WI38 (cell line): ENCODE results near the gene M1AP.

Experiments used
- H3K4me3 ChIP-seq: 2 replicates; pipeline ENCODE4 v1.5.1; 2011; ENCODE audit warnings: low read depth, mild to moderate bottlenecking, control low read depth, low read length
- TF ChIP-seq, protein P1 (sequence below): IDR thresholded peaks from 2 replicates; pipeline ENCODE4 v1.5.1; 2012; ENCODE audit warnings: low read depth, mild to moderate bottlenecking, control low read depth, low read length

M1AP gene

DNA sequence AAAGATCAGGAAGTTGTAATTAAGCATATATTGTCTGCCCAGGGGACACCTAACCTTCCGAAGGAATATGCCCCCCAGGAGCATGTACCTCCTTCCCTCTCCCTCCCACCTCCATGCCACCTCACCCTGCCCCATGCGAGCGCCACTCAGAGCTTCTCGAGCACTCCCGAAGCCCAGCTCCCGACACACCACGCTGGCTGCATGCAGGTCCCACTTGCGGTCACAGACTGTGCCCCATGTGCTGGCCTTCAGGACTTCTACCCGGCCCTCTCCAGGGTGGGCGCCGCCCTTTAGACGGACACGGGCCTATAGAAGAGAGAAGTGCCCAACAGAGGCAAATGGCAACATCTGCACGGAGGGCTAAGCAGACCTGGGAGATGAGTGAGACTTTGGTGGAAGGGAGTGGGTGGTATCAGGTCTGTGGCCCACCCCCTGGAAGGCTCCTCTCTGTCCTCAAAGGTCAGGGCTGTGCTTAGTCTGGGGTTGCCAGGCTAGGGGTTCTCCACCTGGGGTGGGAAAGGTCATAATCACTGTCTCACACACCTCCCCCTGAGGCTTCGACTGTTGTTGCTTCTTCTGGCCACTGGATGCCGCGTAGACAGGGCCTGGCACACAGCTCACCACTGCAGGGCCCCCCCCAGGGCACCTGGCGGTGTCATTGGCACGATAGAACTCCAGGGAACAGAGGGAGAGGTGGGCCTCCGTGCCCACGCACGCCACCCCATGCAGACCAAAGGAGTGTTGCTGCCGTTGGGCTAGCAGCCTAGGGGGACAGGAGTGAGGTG, 111.8 kb downstream of the M1AP start:
- TF ChIP-seq, protein P1, sequence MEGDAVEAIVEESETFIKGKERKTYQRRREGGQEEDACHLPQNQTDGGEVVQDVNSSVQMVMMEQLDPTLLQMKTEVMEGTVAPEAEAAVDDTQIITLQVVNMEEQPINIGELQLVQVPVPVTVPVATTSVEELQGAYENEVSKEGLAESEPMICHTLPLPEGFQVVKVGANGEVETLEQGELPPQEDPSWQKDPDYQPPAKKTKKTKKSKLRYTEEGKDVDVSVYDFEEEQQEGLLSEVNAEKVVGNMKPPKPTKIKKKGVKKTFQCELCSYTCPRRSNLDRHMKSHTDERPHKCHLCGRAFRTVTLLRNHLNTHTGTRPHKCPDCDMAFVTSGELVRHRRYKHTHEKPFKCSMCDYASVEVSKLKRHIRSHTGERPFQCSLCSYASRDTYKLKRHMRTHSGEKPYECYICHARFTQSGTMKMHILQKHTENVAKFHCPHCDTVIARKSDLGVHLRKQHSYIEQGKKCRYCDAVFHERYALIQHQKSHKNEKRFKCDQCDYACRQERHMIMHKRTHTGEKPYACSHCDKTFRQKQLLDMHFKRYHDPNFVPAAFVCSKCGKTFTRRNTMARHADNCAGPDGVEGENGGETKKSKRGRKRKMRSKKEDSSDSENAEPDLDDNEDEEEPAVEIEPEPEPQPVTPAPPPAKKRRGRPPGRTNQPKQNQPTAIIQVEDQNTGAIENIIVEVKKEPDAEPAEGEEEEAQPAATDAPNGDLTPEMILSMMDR, result no peak
- H3K4me3 ChIP-seq, result no peak overlapping the region

- H3K4me3 ChIP-seq, result no peak overlapping the region
Measured at GRCh38 chr2:74535440-74535965, 112.6 kb downstream of the M1AP start.

GRCh38 chr2:74534411-74534810, 113.7 kb downstream of the M1AP start:
- TF ChIP-seq, protein P1, result no peak
- H3K4me3 ChIP-seq, result no peak overlapping the region

More at GRCh38 chr2:74535440-74535965, 112.6 kb downstream of the M1AP start:
- TF ChIP-seq, protein P1, result no peak

DNA sequence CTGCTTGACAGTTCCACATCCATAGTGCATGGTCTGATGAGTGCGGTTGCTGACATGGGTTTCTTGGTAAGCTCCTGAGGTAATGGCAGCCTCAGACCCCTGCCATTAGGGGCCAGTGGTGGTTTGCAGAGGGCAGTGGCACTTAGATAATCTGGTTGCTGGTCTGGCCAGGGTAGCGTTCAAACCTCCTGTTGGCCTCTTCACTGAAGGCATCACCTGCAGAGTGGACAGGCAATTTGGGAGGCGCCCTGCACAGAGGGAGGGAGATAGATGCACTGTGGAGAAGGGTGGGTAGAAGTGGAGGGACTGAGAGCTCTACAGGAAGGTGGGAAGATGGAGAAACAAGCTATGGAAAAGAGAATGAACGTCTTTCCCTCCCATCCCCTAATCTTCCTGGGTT, 114.7 kb downstream of the M1AP start:
- H3K4me3 ChIP-seq, result no peak overlapping the region
- TF ChIP-seq, protein P1, result no peak

GRCh38 chr2:74532222-74532621, 115.9 kb downstream of the M1AP start:
- no peak overlapping the region for H3K4me3 ChIP-seq
- TF ChIP-seq, protein P1, result no peak

DNA sequence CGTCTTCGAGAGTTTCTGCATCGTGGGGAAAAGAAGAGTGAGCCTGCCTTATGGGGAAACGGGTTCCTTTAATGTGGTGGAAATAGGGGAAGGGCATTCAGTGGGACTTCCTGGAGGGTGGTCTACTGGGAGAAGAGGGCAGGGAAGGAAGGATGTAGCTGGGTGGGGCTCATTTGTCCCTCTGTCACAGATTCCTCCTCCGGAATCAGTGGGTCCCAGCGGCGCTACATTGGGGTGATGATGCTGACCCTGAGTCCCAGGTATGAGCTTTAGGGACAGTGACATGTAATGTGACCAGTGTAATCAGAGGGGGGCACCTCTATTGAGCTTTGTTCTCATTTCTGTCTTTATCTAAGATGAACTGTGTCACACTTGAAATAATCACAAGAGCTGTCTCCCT, 116.5 kb downstream of the M1AP start:
- H3K4me3 ChIP-seq, result no peak overlapping the region

More for the DNA sequence above, 116.5 kb downstream of the M1AP start:
- TF ChIP-seq, protein P1, result no peak
